GM10847 (cell line): ENCODE data around the gene PSMC3.

Experiments
- POLR2A ChIP-seq: IDR thresholded peaks from 2 replicates; pipeline ENCODE4 v1.6.1; 2011; ENCODE audit not compliant: insufficient read length; ENCODE audit errors: extremely low read depth

Gene PSMC3

GRCh38 chr11:47448566-47449427, 22.6 kb upstream of the PSMC3 start, which contains the start of gene RAPSN:
TSS of gene RAPSN (minus strand) at chr11:47449136. CDS start at chr11:47448964, 172 bp downstream.
- no peak for TF ChIP-seq POLR2A

DNA sequence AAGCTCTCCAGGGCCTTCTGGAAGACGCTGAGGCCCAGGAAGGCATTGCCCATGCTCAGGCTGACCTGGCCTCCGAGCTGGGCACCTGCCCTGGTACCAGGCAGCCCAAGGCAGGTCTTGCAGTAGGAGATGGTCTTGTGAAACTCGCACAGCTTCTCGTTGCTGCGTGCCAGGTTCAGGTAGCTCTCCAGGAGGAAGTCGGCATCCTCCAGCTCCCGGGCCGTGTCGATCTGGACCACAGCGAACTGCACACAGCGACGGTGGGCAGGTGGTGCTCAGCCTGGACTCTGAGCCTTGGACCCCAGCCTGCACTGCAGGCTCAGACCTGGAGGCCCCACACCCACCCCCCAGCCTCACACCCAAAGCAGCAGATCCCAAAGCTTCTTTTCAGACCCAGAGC, 21.7 kb upstream of the PSMC3 start:
- no peak for TF ChIP-seq POLR2A

- no peak for TF ChIP-seq POLR2A
These were observed 20.6 kb upstream of the PSMC3 start for GRCh38 chr11:47446833-47447232.

DNA sequence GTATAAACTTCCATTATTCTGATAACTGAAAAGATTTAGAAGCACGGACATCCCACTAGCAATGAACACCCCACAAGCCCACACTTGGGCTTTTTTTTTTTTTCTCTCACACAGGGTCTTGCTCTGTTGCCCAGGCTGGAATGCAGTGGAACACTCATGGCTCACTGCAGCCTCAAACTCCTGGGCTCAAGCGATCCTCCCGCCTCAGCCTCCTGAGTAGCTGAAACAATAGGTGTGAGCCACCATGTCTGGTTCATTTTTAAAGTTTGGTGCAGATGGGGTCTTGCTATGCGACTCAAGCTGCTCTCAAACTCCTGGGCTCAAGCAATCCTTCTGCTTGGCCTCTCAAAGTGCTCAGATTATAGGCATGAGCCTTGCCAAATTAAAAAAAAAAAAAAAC, 19.6 kb upstream of the PSMC3 start:
- no peak for TF ChIP-seq POLR2A

GRCh38 chr11:47443817-47444216, 17.6 kb upstream of the PSMC3 start:
- no peak for TF ChIP-seq POLR2A

DNA sequence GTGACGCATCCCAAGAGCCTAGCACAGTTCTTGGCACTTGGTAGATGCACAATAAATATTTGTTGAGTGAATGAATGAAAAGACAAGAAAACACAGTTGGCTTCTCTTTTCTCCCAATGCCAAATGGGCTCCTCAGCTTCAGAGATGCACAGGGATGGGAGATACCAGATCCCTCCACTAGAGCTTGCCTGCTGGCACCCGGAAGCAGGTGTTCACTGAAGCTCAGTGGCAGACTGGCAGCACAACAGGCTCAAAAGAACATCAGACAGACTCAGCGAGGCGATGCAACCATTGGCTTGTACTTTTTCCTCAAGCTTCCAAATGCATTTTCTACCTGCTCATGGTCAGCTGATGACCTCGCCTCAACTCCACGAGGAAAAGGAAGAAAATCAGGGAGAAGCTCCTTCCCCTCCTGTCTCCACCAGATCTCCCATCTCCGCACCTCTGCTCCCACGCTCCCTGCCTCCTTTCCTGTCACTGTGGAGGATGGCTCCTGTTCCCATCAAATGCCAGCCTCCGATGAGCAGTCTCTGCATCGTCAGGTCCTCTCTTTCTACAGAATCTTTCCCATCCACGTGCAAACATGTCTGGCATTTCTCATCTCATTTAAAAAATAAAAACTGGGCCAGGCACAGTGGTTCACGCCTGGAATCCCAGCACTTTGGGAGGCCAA, 16.9 kb upstream of the PSMC3 start:
- no peak for TF ChIP-seq POLR2A

GRCh38 chr11:47442514-47442913, 16.3 kb upstream of the PSMC3 start:
- TF ChIP-seq POLR2A: no peak

DNA sequence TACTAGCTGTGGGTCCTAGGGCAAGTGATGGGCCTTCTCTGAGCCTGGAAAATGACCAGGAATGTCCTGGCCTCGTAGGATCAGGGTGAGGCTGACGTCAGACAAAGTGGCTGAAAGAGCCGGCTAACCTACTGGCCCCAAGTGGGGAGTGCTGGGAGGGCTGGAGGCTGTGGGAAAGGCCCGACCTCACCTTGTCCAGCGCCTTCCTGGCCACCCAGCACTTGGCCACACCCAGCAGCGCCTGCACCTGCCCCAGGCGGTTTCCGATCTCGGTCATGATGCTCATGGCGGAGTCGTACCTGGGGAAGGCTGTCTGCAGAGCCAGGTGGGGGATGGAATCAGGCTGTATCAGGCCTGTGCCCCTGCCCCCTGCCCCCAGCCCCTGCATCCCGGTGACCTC, 15.2 kb upstream of the PSMC3 start:
- TF ChIP-seq POLR2A: no peak

DNA sequence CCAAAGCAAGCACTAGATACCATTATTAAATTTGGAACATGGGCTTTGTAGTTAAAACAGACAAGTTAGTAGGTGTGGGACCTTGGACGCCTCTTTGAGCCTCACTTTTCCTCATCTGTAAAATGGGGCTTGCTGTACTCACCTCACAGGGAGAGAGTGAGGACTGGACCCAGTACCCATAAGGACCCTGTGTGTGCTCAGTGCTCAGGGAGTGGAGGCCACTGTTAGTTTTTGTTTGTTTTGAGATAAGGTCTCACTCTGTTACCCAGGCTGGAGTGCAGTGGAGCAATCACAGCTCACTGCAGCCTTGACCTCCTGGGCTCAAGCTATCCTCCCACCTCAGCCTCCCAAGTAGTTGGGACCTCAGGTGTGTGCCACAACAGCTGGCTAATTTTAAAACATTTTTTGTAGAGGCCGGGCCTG, 13.8 kb upstream of the PSMC3 start:
- TF ChIP-seq POLR2A: no peak

DNA sequence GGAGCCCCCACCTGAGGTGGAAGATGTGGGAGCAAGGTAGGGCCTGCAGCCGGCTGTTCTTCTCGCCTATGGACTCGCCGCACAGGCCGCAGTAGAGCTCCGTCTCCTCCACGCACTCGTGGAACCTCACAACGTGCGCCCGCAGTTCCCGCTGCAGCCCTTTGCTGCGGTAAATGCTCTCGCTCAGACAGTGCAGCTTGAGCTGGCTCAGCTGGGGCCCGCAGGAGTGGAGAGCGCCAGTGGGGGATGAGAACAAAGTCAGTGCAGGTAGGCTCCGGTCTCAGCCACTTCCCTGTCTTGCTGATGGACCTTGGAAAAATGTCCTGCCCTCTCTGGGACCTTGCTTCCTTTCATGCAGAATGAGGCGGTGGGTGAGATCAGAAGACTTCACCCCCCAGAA, 12.5 kb upstream of the PSMC3 start:
- no peak for TF ChIP-seq POLR2A

- no peak for TF ChIP-seq POLR2A
These were observed 11.6 kb upstream of the PSMC3 start for GRCh38 chr11:47437746-47438418.

- no peak for TF ChIP-seq POLR2A
These were observed 11.0 kb upstream of the PSMC3 start for GRCh38 chr11:47437218-47437745.

DNA sequence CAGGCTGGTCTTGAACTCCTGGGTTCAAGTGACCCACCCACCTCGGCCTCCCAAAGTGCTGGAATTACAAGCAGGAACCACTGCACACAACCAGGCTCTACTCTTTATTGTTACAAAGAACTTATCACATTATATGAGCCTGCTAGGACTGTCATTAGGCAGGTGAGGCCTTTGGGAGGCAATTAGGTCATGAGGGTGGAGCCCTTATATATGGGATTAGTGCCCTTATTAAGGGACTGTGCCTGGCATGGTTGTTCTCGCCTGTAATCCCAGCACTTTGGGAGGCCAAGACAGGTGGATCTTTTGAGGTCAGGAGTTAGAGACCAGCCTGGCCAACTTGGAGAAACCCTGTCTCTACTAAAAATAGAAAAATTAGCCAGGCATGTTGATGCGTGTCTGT, 10.5 kb upstream of the PSMC3 start:
- no peak for TF ChIP-seq POLR2A

DNA sequence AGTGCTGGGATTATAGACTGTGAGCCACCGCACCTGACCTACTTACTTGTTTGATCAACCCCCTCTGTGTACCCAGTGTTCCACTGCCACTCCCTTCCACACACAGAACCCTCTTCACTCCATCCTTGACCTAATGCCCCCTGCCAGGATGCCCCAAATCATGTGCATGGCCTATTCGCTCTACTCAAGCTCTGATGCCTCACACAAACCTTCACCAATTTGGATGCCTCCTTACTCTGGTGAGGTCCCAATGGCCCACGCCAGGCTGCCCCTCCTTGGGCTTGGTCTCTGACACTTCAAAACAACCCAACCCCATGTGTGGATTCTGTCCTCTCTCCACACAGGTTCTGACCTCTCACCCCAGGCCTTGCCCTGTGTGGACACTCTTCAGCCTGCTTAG, 9.4 kb upstream of the PSMC3 start:
- no peak for TF ChIP-seq POLR2A

DNA sequence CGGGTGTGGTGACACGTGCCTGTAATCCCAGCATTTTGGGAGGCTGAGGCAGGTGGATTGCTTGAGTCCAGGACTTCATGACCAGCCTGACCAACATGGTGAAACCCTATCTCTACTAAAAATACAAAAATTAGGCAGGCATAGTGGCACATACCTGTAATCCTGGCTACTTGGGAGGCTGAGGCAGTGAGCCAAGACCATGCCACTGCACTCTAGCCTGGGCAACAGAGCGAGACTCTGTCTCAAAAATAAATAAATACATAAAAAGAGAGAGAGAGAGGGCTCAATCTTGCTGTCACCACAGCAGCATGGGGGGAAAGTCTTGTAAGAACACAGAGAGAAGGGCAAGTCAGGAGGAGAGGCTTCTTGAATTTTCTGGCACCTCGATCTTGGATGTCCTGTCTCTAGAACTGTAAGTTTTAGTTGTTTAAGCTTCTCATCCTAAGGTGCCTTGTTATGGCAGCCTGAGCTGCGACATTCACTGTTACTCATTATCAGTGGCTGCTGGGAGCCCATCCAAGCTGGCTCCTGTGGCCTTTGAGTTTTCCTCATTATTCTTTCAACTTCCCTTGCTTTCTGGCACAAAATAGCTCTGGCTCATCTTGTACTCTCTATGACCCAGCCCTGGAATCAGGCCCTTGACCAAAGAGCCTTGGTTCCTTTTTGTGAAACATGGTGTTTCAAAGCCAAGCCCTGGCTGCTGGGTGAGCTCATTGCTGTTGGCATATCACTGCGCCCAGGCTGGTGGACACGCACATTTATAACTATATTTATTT, 8.0 kb upstream of the PSMC3 start:
- TF ChIP-seq POLR2A: no peak
